WTC11 (cell line): ENCODE data around the gene SLC2A4RG.

Experiments used
- E2F5 ChIP-seq: sonication (generic); formaldehyde crosslinking; IDR thresholded peaks from 2 replicates; pipeline ENCODE4 v1.8.1; 2022; ENCODE audit warnings: mild to moderate bottlenecking, moderate library complexity, missing genetic modification reagents
- IRF2 ChIP-seq: sonication (generic); formaldehyde crosslinking; IDR thresholded peaks from 2 replicates; pipeline ENCODE4 v1.8.0; 2022; ENCODE audit warnings: low read depth, missing genetic modification reagents, borderline replicate concordance
- USF1 ChIP-seq: sonication (generic); formaldehyde crosslinking; IDR thresholded peaks from 2 replicates; pipeline ENCODE4 v1.8.0; 2022; ENCODE audit warnings: mild to moderate bottlenecking, missing genetic modification reagents
- TF ChIP-seq, protein P1 (sequence below): fragments of 200-600 bp; IDR thresholded peaks from 2 replicates; pipeline ENCODE4 v1.8.0; 2022; ENCODE audit warnings: antibody characterized with exemption
- TF ChIP-seq, protein P2 (sequence below): sonication (generic); formaldehyde crosslinking; conservative IDR thresholded peaks from 2 replicates; pipeline ENCODE4 v1.8.1; 2023; ENCODE audit warnings: mild to moderate bottlenecking, low read depth, missing genetic modification reagents, moderate library complexity

- TF ChIP-seq, protein P1, sequence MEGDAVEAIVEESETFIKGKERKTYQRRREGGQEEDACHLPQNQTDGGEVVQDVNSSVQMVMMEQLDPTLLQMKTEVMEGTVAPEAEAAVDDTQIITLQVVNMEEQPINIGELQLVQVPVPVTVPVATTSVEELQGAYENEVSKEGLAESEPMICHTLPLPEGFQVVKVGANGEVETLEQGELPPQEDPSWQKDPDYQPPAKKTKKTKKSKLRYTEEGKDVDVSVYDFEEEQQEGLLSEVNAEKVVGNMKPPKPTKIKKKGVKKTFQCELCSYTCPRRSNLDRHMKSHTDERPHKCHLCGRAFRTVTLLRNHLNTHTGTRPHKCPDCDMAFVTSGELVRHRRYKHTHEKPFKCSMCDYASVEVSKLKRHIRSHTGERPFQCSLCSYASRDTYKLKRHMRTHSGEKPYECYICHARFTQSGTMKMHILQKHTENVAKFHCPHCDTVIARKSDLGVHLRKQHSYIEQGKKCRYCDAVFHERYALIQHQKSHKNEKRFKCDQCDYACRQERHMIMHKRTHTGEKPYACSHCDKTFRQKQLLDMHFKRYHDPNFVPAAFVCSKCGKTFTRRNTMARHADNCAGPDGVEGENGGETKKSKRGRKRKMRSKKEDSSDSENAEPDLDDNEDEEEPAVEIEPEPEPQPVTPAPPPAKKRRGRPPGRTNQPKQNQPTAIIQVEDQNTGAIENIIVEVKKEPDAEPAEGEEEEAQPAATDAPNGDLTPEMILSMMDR, result no peak
- TF ChIP-seq USF1 (CRISPR knock-in tag) (no peak), E2F5 (no peak), IRF2 (CRISPR knock-in tag) (no peak)
- TF ChIP-seq, protein P2, sequence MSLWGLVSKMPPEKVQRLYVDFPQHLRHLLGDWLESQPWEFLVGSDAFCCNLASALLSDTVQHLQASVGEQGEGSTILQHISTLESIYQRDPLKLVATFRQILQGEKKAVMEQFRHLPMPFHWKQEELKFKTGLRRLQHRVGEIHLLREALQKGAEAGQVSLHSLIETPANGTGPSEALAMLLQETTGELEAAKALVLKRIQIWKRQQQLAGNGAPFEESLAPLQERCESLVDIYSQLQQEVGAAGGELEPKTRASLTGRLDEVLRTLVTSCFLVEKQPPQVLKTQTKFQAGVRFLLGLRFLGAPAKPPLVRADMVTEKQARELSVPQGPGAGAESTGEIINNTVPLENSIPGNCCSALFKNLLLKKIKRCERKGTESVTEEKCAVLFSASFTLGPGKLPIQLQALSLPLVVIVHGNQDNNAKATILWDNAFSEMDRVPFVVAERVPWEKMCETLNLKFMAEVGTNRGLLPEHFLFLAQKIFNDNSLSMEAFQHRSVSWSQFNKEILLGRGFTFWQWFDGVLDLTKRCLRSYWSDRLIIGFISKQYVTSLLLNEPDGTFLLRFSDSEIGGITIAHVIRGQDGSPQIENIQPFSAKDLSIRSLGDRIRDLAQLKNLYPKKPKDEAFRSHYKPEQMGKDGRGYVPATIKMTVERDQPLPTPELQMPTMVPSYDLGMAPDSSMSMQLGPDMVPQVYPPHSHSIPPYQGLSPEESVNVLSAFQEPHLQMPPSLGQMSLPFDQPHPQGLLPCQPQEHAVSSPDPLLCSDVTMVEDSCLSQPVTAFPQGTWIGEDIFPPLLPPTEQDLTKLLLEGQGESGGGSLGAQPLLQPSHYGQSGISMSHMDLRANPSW (CRISPR knock-in tag), result no peak
Observed at GRCh38 chr20:63737695-63737944, 2.0 kb upstream of the SLC2A4RG start.
